Effector memory CD8-positive, alpha-beta T cell (primary cell): ENCODE results near the gene ARHGEF4.
A peak's percentile ranks its signal among the peaks of the same experiment; 100 is the strongest.

Experiments used
- ATAC-seq: fragments of 150-1000 bp; cut with Tn5 transposase; replicated peaks from 2 replicates; pipeline ENCODE4 v1.10.0; 2021; ENCODE audit warnings: mild to moderate bottlenecking, moderate library complexity
- DNase-seq, 3 experiments: peaks; one replicate each; pipeline ENCODE4 v3.0.0; 2021
- H3K27ac Mint-ChIP-seq, 2 donors: one replicate each; pipeline ENCODE4 v1.8.0; 2022; ENCODE audit warnings: mild to moderate bottlenecking in 2 of 2, mixed read lengths in 2 of 2, moderate library complexity in 2 of 2
- H3K27me3 Mint-ChIP-seq, 2 donors: one replicate each; pipeline ENCODE4 v1.8.0; 2022; ENCODE audit warnings: mixed read lengths in 2 of 2
- H3K36me3 Mint-ChIP-seq: one replicate; pipeline ENCODE4 v1.8.0; 2022; ENCODE audit warnings: mild to moderate bottlenecking, moderate library complexity, mixed read lengths; ENCODE audit not compliant: insufficient read depth
- H3K4me1 Mint-ChIP-seq, 2 donors: one replicate each; pipeline ENCODE4 v1.8.0; 2022; ENCODE audit warnings: low read depth in 2 of 2, mixed read lengths in 2 of 2
- H3K4me3 Mint-ChIP-seq, 2 donors: one replicate each; pipeline ENCODE4 v1.8.0; 2022; ENCODE audit warnings: mild to moderate bottlenecking in 2 of 2, mixed read lengths in 2 of 2, moderate library complexity in 2 of 2
- H3K9me3 Mint-ChIP-seq, 2 donors: one replicate each; pipeline ENCODE4 v1.8.0; 2022; ENCODE audit warnings: mixed read lengths in 2 of 2

ARHGEF4 gene

GRCh38 chr2:131047920-131048560 is 211.3 kb downstream of the ARHGEF4 start:
- no peak for DNase-seq
- Mint-ChIP-seq H3K36me3 (peaks cover 51% of the 10 kb centered on the region), H3K27ac (peak overlapping the region in 1 of 2 donors; percentile 63), H3K27me3 (no peaks in the 10 kb centered on the region), H3K4me3 (no peak overlapping the region), H3K9me3 (no peaks in the 10 kb centered on the region), H3K4me1 (peaks cover 7 to 8% of the 10 kb centered on the region in 2 donors)
- no peak for ATAC-seq

GRCh38 chr2:131048641-131049040 is 211.9 kb downstream of the ARHGEF4 start:
- no peak for ATAC-seq
- peaks cover 8 to 10% of the 10 kb centered on the region in 2 donors for H3K4me1 Mint-ChIP-seq
- no peaks in the 10 kb centered on the region for H3K9me3 Mint-ChIP-seq
- H3K27me3 Mint-ChIP-seq: no peaks in the 10 kb centered on the region
- peaks cover 53% of the 10 kb centered on the region for H3K36me3 Mint-ChIP-seq
- peak overlapping the region in 1 of 2 donors; percentile 63 for H3K27ac Mint-ChIP-seq
- DNase-seq: no peak
- no peak overlapping the region for H3K4me3 Mint-ChIP-seq

- Mint-ChIP-seq H3K27ac (peak overlapping the region in 1 of 2 donors; percentile 63), H3K9me3 (no peaks in the 10 kb centered on the region), H3K4me1 (peaks cover 8 to 10% of the 10 kb centered on the region in 2 donors), H3K4me3 (no peak overlapping the region), H3K27me3 (no peaks in the 10 kb centered on the region), H3K36me3 (peaks cover 57% of the 10 kb centered on the region)
- DNase-seq: no peak
- no peak for ATAC-seq
These were observed 212.5 kb downstream of the ARHGEF4 start for GRCh38 chr2:131049150-131049718.

GRCh38 chr2:131050896-131051295 is 214.2 kb downstream of the ARHGEF4 start:
- ATAC-seq (no peak), DNase-seq (no peak)
- Mint-ChIP-seq H3K27me3 (no peaks in the 10 kb centered on the region), H3K4me3 (no peak overlapping the region), H3K9me3 (no peaks in the 10 kb centered on the region), H3K36me3 (peaks cover 72% of the 10 kb centered on the region), H3K27ac (no peak overlapping the region), H3K4me1 (peaks cover 9 to 14% of the 10 kb centered on the region in 2 donors)

- ATAC-seq (no peak), DNase-seq (no peak)
- Mint-ChIP-seq H3K4me3 (no peak overlapping the region), H3K27me3 (no peaks in the 10 kb centered on the region), H3K36me3 (peaks cover 76% of the 10 kb centered on the region), H3K4me1 (peaks cover 17 to 23% of the 10 kb centered on the region in 2 donors), H3K9me3 (no peaks in the 10 kb centered on the region), H3K27ac (peak overlapping the region; percentile 8 to 46)
These were observed 216.1 kb downstream of the ARHGEF4 start for GRCh38 chr2:131052741-131053263.

GRCh38 chr2:131054488-131054887 is 217.8 kb downstream of the ARHGEF4 start:
- H3K27me3 Mint-ChIP-seq: no peaks in the 10 kb centered on the region
- H3K4me1 Mint-ChIP-seq: peaks cover 22 to 24% of the 10 kb centered on the region in 2 donors
- no peaks in the 10 kb centered on the region for H3K9me3 Mint-ChIP-seq
- no peak for ATAC-seq
- DNase-seq: no peak
- peak overlapping the region in 1 of 2 donors; percentile 29 for H3K27ac Mint-ChIP-seq
- no peak overlapping the region for H3K4me3 Mint-ChIP-seq
- peaks cover 83% of the 10 kb centered on the region for H3K36me3 Mint-ChIP-seq

- Mint-ChIP-seq H3K9me3 (no peaks in the 10 kb centered on the region), H3K4me1 (peaks cover 24 to 25% of the 10 kb centered on the region in 2 donors), H3K27me3 (no peaks in the 10 kb centered on the region), H3K27ac (peak overlapping the region; percentile 24 to 29), H3K4me3 (no peak overlapping the region), H3K36me3 (peaks cover 82% of the 10 kb centered on the region)
- DNase-seq (no peak), ATAC-seq (no peak)
These were observed 218.7 kb downstream of the ARHGEF4 start for GRCh38 chr2:131055169-131056065.

GRCh38 chr2:131056204-131056931 is 219.7 kb downstream of the ARHGEF4 start:
- H3K4me1 Mint-ChIP-seq: peaks cover 24 to 30% of the 10 kb centered on the region in 2 donors
- peaks cover 76% of the 10 kb centered on the region for H3K36me3 Mint-ChIP-seq
- H3K27ac Mint-ChIP-seq: peak overlapping the region in 1 of 2 donors; percentile 24
- no peak for ATAC-seq
- no peak for DNase-seq
- no peak overlapping the region for H3K4me3 Mint-ChIP-seq
- no peaks in the 10 kb centered on the region for H3K9me3 Mint-ChIP-seq
- H3K27me3 Mint-ChIP-seq: no peaks in the 10 kb centered on the region

- Mint-ChIP-seq H3K4me1 (peaks cover 26 to 29% of the 10 kb centered on the region in 2 donors), H3K27me3 (no peaks in the 10 kb centered on the region), H3K9me3 (no peaks in the 10 kb centered on the region), H3K4me3 (no peak overlapping the region), H3K27ac (peak overlapping the region in 1 of 2 donors; percentile 24), H3K36me3 (peaks cover 74% of the 10 kb centered on the region)
- DNase-seq: no peak
- ATAC-seq: no peak
These were observed 220.2 kb downstream of the ARHGEF4 start for GRCh38 chr2:131056932-131057287.

- Mint-ChIP-seq H3K27ac (peak overlapping the region in 1 of 2 donors; percentile 84), H3K4me3 (no peak overlapping the region), H3K27me3 (no peaks in the 10 kb centered on the region), H3K9me3 (no peaks in the 10 kb centered on the region), H3K4me1 (peaks cover 26 to 33% of the 10 kb centered on the region in 2 donors), H3K36me3 (peaks cover 67% of the 10 kb centered on the region)
- DNase-seq (no peak), ATAC-seq (no peak)
These were observed 221.6 kb downstream of the ARHGEF4 start for GRCh38 chr2:131058214-131058843.

- Mint-ChIP-seq H3K4me1 (peaks cover 25 to 36% of the 10 kb centered on the region in 2 donors), H3K36me3 (peaks cover 61% of the 10 kb centered on the region), H3K4me3 (no peak overlapping the region), H3K27me3 (no peaks in the 10 kb centered on the region), H3K27ac (peak overlapping the region in 1 of 2 donors; percentile 12), H3K9me3 (no peaks in the 10 kb centered on the region)
- DNase-seq (no peak), ATAC-seq (no peak)
These were observed 222.2 kb downstream of the ARHGEF4 start for GRCh38 chr2:131058920-131059319.

GRCh38 chr2:131063501-131064283 is 227.0 kb downstream of the ARHGEF4 start:
- peaks cover 29 to 46% of the 10 kb centered on the region in 2 donors for H3K4me1 Mint-ChIP-seq
- no peaks in the 10 kb centered on the region for H3K27me3 Mint-ChIP-seq
- H3K27ac Mint-ChIP-seq: peak overlapping the region in 1 of 2 donors; percentile 85
- ATAC-seq (no peak), DNase-seq (no peak)
- H3K9me3 Mint-ChIP-seq: no peaks in the 10 kb centered on the region
- H3K36me3 Mint-ChIP-seq: peaks cover 71% of the 10 kb centered on the region
- no peak overlapping the region for H3K4me3 Mint-ChIP-seq
